Measurements from ENCODE around the gene ERP44. TPM values are rescaled to one million over a fixed set of nuclear protein-coding genes. Genes with fewer than 3 reads are reported as not detected.

Gene ERP44
- total RNA-seq, 2 experiments from 2014 or later = 16.9 to 18.8 TPM

DNA sequence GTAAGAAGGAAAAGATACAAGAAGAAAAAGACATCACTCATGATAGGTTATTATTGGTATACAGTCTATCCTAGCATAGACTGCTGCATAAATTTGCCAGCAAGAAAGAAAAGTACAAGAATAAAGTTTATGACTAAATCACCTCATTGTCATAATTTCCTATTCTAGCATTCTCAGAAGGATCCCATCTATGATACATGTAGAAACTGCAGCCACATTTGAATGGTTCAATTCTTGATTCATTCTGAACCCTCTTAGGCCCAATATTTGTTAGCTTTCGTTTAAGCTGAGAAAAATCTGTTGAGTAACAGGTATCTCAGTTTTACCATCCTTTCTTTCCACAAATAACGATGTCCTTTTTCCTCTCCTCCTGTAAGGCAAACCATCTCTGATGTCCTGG lies 21.5 kb upstream of the ERP44 start:
- Mint-ChIP-seq H3K4me1 (no peaks in the 10 kb centered on the region), H3K4me3 (no peak overlapping the region), H3K27ac (no peak overlapping the region), H3K27me3 (no peaks in the 10 kb centered on the region), H3K9me3 (peaks cover 2% of the 10 kb centered on the region), H3K36me3 (ENCODE audit: low read depth) (peaks cover 8% of the 10 kb centered on the region)
- no peak for DNase-seq
- ChIA-PET POLR2A (no interaction called here), CTCF (interaction anchor here (1.1 kb wide), 1 partner anchor 18 kb away, joined by 3 read pairs; no protein-coding TSS in a partner anchor)

DNA sequence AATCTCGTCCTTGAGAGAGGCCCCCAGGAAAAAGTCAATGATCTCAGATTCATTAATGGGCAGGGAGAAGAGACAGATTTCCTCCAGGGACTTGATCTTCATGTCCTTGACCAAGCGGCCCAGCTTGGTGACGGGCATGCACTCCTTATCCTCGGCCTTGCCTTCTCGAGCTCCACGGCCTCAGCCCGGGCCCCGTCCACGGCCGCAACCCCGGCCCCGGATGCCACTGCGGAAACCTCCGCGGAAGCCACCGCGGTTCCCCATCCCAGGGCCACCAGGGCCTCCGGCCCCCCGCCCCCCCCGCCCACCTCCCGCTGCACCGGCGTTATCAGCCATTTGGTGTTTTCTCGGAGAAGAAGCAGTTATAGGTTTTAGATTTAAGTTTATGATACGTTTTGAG lies 18.5 kb upstream of the ERP44 start:
- no peak for DNase-seq
- ChIA-PET CTCF (interaction anchor here (0.6 kb wide), 1 partner anchor 16 kb away, joined by 7 read pairs; no protein-coding TSS in a partner anchor), POLR2A (no interaction called here)
- H3K27ac Mint-ChIP-seq = no peak overlapping the region
- peaks cover 2% of the 10 kb centered on the region for H3K9me3 Mint-ChIP-seq
- peaks cover 10% of the 10 kb centered on the region for H3K36me3 Mint-ChIP-seq (ENCODE audit: low read depth)
- no peak overlapping the region for H3K4me3 Mint-ChIP-seq
- H3K27me3 Mint-ChIP-seq = no peaks in the 10 kb centered on the region
- H3K4me1 Mint-ChIP-seq = no peaks in the 10 kb centered on the region

DNA sequence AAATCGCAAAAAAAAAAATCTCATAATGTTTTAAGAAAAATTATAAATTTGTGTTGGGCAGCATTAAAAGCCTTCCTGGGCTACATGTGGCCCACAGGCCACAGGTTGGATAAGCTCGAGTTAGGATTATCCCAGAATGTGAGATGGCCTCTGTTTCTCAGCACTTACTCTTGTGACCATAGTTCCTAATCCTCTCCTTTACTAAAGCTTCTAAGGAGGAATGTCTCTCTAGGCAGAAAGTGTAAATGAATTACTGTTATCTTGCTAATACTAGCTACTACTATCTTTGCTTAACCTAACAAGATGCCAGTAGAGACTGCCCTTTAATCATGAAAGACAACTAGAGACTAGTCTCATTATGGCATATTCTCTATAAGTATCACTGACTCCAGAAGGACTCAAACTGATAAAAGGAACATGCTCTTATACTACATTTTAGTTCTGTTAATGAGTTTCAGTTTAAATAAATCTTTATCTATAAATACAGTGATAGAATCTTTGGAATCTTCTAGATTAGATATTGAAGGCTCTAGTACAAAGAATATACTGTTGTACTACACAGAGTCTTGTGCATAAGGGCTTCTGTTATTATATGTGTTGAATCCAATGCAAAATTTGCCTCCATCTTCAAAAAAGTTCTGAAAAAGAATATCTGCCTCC lies 14.0 kb upstream of the ERP44 start:
- H3K4me1 Mint-ChIP-seq = no peaks in the 10 kb centered on the region
- peaks cover 8% of the 10 kb centered on the region for H3K36me3 Mint-ChIP-seq (ENCODE audit: low read depth)
- POLR2A ChIA-PET = no interaction called here

DNA sequence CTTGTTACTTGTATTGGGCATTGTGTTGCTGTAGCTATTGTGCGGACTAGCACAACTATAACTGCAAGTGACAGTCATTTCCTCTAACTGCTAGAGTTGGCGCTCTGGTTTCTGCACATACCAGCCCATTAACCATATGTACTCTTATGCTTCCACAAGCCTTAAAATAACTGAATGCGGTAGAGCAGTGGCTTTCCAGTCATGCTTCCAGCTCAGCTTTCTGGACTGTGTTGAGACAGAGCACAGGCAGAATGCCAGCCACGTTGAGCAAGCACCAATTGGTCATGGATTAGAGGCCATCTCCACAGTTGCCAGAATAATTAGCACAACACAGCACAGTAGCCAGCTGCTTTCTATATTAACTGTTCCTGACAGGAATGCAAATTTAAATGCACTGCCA lies 12.4 kb upstream of the ERP44 start:
- H3K4me1 Mint-ChIP-seq = no peaks in the 10 kb centered on the region
- peaks cover 8% of the 10 kb centered on the region for H3K36me3 Mint-ChIP-seq (ENCODE audit: low read depth)
- H3K27me3 Mint-ChIP-seq = no peaks in the 10 kb centered on the region
- ChIA-PET POLR2A (no interaction called here), CTCF (interaction anchor here (1.2 kb wide), 1 partner anchor 56 kb away, joined by 3 read pairs; no protein-coding TSS in a partner anchor)
- H3K9me3 Mint-ChIP-seq = peaks cover 2% of the 10 kb centered on the region
- DNase-seq = no peak
- H3K4me3 Mint-ChIP-seq = no peak overlapping the region
- H3K27ac Mint-ChIP-seq = no peak overlapping the region

More for the DNA sequence above, 14.0 kb upstream of the ERP44 start:
- CTCF ChIA-PET = no interaction called here
- Mint-ChIP-seq H3K27me3 (no peaks in the 10 kb centered on the region), H3K9me3 (peaks cover 2% of the 10 kb centered on the region), H3K4me3 (no peak overlapping the region), H3K27ac (no peak overlapping the region)
- no peak for DNase-seq

DNA sequence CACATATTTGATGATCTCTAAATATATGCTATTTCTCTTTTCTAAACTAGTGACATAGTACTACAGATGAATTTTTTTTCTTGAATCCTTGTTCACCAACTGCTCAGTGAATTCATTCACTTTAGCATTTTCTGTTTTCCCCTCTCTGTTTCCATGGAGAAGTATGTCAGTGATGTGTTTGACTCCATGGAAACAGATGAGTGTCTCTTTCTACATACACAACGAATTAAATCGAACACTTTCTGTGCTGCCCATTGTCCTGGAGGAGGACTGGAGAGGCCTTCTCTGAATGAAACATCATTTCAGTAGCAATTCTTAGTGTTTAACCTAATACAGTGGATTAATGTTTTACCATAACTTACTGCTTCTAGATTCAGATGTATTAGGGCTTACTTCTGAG lies 9.8 kb upstream of the ERP44 start:
- POLR2A ChIA-PET = no interaction called here
- peaks cover 9% of the 10 kb centered on the region for H3K36me3 Mint-ChIP-seq (ENCODE audit: low read depth)

DNA sequence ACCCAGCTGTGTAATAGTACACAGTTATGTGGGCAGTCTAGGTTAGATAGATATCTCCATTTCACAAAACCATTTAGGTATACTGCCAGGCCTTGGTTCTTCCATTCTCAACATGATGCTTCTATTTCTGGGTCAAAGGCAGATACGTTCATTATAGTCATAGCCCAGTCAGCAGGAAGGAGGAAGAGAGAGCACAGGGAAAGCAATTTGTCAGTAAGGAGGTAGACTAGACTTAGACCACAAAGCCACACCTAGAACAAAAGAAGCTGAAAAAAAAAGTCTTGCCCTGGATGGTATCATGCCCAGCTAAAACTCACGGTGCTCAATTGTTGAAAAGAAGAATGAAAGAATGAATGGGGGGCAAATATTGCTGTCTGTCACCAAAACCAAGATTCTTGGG lies 7.8 kb upstream of the ERP44 start:
- Mint-ChIP-seq H3K27ac (no peak overlapping the region), H3K27me3 (no peaks in the 10 kb centered on the region), H3K9me3 (no peaks in the 10 kb centered on the region), H3K36me3 (ENCODE audit: low read depth) (peaks cover 9% of the 10 kb centered on the region), H3K4me1 (no peaks in the 10 kb centered on the region), H3K4me3 (no peak overlapping the region)
- POLR2A ChIA-PET = interaction anchor here (0.6 kb wide), 1 partner anchor 60 kb away, joined by 3 read pairs; no protein-coding TSS in a partner anchor
- DNase-seq = no peak
- CTCF ChIA-PET = no interaction called here

More for the DNA sequence above, 9.8 kb upstream of the ERP44 start:
- CTCF ChIA-PET = interaction anchor here (1.0 kb wide), 1 partner anchor 33 kb away, joined by 3 read pairs; no protein-coding TSS in a partner anchor
- DNase-seq = no peak
- Mint-ChIP-seq H3K4me1 (no peaks in the 10 kb centered on the region), H3K9me3 (no peaks in the 10 kb centered on the region), H3K27me3 (no peaks in the 10 kb centered on the region), H3K4me3 (no peak overlapping the region), H3K27ac (no peak overlapping the region)

DNA sequence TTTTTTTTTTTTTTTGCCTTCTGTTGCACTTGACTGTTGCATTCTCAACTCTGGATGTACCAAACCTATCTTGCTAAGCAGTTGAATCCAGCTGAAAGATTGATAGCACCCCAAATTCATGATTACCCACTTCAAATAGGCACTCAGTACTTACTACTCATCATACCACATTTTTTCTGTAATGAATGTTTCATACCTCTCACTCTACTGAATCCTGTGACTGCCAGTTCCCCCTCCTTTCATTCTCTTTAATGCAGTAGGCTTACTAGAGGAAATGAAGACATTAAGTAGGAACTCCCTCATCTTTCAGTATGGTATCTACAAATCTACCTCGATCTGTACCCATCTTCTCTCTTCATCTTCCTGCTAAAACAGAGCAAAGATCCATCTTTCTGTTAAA lies 7.1 kb upstream of the ERP44 start:
- no peaks in the 10 kb centered on the region for H3K27me3 Mint-ChIP-seq
- H3K4me3 Mint-ChIP-seq = no peak overlapping the region
- no peaks in the 10 kb centered on the region for H3K4me1 Mint-ChIP-seq
- peaks cover 9% of the 10 kb centered on the region for H3K36me3 Mint-ChIP-seq (ENCODE audit: low read depth)
- ChIA-PET CTCF (no interaction called here), POLR2A (no interaction called here)
- DNase-seq = no peak
- no peaks in the 10 kb centered on the region for H3K9me3 Mint-ChIP-seq
- H3K27ac Mint-ChIP-seq = no peak overlapping the region

DNA sequence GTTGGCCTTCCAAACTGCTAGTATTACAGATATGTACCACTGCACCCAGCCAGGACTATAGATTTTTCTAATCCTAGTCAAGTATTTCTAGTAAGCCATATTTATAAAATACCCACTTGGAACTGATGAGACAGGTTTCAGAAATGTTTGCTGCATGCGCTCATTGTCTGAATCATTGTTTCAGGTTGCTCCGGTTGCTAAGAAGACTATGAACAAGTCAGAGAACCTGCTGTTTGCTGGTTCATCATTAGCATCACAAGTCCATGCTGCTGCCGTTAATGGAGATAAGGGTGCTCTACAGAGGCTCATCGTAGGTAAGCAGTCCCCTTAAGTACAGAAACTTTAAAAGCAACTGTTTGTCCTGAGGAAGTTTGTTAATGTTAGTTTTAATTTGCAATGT lies 5.5 kb upstream of the ERP44 start:
- Mint-ChIP-seq H3K4me3 (no peak overlapping the region), H3K27me3 (no peaks in the 10 kb centered on the region), H3K9me3 (no peaks in the 10 kb centered on the region), H3K27ac (no peak overlapping the region), H3K36me3 (ENCODE audit: low read depth) (peaks cover 6% of the 10 kb centered on the region), H3K4me1 (peaks cover 8% of the 10 kb centered on the region)
- no peak for DNase-seq
- ChIA-PET POLR2A (no interaction called here), CTCF (no interaction called here)

DNA sequence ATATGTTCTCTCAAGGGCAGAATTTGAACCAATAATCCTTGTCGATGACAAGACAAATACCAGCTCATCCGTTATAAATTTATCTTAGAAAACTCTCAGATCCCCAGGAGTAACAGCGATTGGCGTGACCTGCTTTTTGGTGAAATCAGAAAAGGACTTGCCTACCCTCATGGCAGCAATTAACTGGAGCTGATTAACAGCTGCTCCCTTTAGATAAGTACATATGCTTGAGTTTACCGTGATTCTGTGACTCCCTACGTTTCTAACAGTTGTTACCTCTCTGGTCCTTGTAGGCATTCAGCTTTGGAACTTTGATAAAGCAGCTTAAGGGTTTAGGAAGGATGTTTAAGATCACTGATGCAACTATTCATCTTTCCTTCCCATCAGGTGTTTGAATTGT lies 2.8 kb upstream of the ERP44 start:
- POLR2A ChIA-PET = no interaction called here
- Mint-ChIP-seq H3K4me1 (peaks cover 23% of the 10 kb centered on the region), H3K27me3 (no peaks in the 10 kb centered on the region), H3K36me3 (ENCODE audit: low read depth) (peaks cover 9% of the 10 kb centered on the region), H3K9me3 (no peaks in the 10 kb centered on the region), H3K27ac (no peak overlapping the region), H3K4me3 (no peak overlapping the region)
- CTCF ChIA-PET = interaction anchor here (0.5 to 1.5 kb wide), 5 partner anchors 14 to 111 kb away, joined by 3 to 7 read pairs (median 3); no protein-coding TSS in a partner anchor
- DNase-seq = no peak

DNA sequence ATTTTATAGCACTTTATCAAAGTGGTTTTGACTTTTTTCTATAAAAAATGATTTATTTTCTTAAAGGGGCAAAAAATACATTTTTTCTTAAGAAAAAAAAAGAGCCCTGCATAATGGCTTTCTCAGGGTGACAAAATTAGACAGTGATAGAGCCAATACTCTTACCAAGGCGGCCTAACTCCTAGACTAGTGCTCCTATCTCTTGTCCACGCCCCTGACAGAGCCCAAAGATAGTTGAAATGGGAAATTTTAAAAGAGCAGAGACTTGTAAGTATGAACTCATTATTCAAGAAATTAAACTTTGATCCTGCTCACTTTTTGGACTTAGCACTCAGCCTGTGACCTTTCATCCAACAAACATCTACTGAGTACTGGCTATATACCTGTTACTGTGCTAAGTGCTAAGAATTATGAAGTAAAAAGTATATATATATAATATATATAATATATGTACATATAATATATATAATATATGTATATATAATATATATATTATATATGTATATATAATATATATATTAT lies 1.4 kb upstream of the ERP44 start:
- CTCF ChIA-PET = no interaction called here

DNA sequence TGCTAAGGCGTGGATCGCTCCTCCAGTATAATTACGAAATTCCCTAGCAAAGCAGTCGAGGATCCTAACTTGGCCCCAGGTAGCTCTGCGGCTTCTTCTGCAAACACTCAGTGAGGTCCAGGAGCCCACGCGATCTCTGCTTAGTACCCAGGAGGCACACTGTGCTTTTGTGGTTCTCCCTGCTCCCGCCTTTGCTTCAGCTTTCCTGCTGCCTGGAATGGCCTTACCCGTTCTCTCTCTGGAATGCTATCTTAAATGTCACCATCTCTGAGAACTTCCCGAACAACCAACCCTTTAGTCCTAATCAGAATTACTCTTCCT lies 882 bp upstream of the ERP44 start:
- H3K27ac Mint-ChIP-seq = peak overlapping the region; percentile 99
- DNase-seq = peak; percentile 16
- ChIA-PET CTCF (no interaction called here), POLR2A (no interaction called here)
- peak overlapping the region; percentile 100 for H3K4me3 Mint-ChIP-seq
- H3K27me3 Mint-ChIP-seq = no peaks in the 10 kb centered on the region
- H3K9me3 Mint-ChIP-seq = no peaks in the 10 kb centered on the region
- H3K36me3 Mint-ChIP-seq (ENCODE audit: low read depth) = peaks cover 9% of the 10 kb centered on the region
- H3K4me1 Mint-ChIP-seq = peaks cover 36% of the 10 kb centered on the region

More for the DNA sequence above, 1.4 kb upstream of the ERP44 start:
- H3K4me3 Mint-ChIP-seq = peak overlapping the region; percentile 100
- POLR2A ChIA-PET = no interaction called here
- H3K36me3 Mint-ChIP-seq (ENCODE audit: low read depth) = peaks cover 9% of the 10 kb centered on the region
- H3K9me3 Mint-ChIP-seq = no peaks in the 10 kb centered on the region
- no peak for DNase-seq
- no peak overlapping the region for H3K27ac Mint-ChIP-seq
- peaks cover 34% of the 10 kb centered on the region for H3K4me1 Mint-ChIP-seq
- no peaks in the 10 kb centered on the region for H3K27me3 Mint-ChIP-seq

DNA sequence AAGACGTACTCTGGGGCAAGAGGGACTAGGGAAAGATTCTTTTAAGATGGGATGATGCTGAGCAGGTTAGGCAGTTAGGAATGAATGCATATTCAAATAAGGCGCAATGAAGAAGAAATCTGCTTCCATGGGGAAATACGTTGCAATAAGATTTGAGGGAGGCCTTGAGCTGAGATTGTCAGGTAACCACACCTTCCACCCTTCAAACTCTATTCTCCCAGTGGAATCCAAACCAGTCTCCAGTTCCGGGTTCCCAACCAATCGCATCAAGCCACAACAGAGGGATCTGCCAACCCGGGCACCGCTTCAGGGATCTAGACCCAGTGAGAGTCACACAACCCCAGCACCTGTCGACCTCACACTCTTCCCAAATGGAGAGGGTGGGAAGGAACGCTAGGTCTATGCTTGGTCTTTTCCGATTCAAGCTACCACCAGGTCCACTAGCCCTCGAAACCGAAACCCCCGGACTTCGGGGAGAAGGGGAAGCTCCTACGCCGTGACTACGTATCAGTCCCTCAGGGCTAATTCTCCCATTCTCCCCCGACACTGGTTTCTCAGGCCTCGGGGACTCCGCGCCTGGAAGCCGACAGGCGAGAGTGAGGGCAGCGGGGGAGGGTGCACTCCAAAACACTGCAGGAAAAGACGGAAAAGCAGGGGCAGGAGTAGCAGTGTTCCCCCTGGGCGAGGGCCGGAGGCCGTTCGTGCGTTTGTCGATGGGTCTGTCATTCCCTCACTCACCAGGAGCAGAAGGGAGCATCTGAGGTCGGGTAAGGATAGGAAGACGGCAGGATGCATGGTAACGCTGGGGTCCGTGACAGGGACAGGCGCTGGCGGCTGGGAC lies 534 bp downstream of the ERP44 start:
- Mint-ChIP-seq H3K27ac (peak overlapping the region; percentile 99), H3K27me3 (no peaks in the 10 kb centered on the region), H3K4me1 (peaks cover 43% of the 10 kb centered on the region), H3K4me3 (peak overlapping the region; percentile 100), H3K36me3 (ENCODE audit: low read depth) (peaks cover 4% of the 10 kb centered on the region), H3K9me3 (no peaks in the 10 kb centered on the region)
- DNase-seq = peak; percentile 41
- POLR2A ChIA-PET = no interaction called here
- CTCF ChIA-PET = interaction anchor here (0.6 to 1.3 kb wide), 2 partner anchors 14 to 133 kb away, joined by 3 read pairs; no protein-coding TSS in a partner anchor

DNA sequence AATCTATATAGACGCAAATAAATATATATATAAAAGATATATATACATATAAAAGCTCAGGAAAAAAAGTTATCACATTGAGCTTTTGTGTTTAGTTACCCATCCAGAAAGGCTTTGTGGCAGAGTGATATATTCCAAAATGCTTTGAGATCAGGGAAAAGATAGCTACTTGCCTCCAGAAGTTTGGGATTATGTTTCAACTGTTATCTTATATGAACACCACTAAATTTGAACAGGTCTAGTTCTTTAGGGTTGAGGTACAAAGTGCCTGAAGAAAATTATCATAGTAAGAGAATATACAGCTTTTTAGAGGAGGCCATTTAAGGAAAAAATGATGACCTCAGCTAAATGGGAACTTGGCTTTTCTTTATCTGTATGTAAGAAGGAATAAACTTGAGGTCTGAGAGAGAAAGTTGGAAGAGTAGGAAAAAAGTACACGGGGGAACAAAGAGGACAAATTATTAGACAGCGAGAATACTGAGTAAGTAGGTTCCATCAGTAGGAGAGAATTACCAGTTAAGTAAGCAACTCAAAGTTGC lies 2.4 kb downstream of the ERP44 start:
- no peak overlapping the region for H3K27ac Mint-ChIP-seq
- ChIA-PET CTCF (interaction anchor here (0.6 kb wide), 1 partner anchor 171 kb away, joined by 3 read pairs; no protein-coding TSS in a partner anchor), POLR2A (interaction anchor here (0.6 kb wide), 1 partner anchor 79 kb away, joined by 6 read pairs; no protein-coding TSS in a partner anchor)

More for the DNA sequence above, 2.4 kb downstream of the ERP44 start:
- Mint-ChIP-seq H3K27me3 (no peaks in the 10 kb centered on the region), H3K4me3 (no peak overlapping the region), H3K4me1 (peaks cover 46% of the 10 kb centered on the region), H3K9me3 (no peaks in the 10 kb centered on the region), H3K36me3 (ENCODE audit: low read depth) (peaks cover 7% of the 10 kb centered on the region)
- no peak for DNase-seq
